ENCODE data around the gene PRRG2.
A peak's percentile ranks its signal among the peaks of the same experiment; 100 is the strongest.

The PRRG2 gene

GRCh38 chr19:49557641-49558325, 23.3 kb upstream of the PRRG2 start:
- DNase-seq: no peak

DNA sequence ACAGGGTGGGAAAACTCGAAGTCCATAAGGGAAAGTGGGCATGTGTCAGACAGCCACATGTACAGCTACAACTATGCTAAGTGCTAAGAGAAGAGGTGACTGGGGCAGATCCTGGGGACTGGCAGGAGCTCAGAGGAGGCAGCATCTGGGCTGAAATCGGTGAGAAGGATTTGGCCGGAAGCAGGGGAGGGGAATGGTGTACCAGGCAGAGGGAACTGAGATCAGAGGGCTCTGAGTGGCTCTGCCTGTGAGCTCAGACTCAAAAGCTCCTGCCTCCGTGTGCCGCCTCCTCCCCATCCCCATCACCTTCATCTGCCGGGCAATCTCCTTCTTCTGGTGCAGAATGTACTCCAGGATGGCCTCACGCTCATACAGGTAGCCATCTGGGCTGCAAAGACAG, 22.5 kb upstream of the PRRG2 start:
- DNase-seq: no peak

- no peak for DNase-seq
Observed at GRCh38 chr19:49559443-49559842, 21.7 kb upstream of the PRRG2 start.

DNA sequence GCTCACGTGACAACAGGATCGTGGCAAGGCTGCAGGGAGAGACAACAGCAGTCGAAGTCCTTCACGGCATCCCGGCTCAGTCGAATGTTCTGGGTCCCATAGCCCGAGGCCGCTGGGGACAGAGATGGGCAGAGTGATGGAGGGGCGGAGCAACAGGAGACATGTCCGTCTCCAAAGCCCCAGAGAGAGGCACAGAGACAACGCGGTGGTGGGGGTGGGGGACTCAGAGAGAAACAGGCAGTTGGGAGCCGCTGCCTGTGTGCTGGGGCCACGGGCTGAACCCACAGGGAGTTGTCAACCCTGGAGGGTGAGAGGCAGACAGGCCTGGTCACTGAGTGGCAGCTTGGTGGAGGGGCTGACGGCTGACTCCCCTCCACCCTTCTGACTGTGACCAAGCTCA, 21.2 kb upstream of the PRRG2 start:
- DNase-seq: no peak

DNA sequence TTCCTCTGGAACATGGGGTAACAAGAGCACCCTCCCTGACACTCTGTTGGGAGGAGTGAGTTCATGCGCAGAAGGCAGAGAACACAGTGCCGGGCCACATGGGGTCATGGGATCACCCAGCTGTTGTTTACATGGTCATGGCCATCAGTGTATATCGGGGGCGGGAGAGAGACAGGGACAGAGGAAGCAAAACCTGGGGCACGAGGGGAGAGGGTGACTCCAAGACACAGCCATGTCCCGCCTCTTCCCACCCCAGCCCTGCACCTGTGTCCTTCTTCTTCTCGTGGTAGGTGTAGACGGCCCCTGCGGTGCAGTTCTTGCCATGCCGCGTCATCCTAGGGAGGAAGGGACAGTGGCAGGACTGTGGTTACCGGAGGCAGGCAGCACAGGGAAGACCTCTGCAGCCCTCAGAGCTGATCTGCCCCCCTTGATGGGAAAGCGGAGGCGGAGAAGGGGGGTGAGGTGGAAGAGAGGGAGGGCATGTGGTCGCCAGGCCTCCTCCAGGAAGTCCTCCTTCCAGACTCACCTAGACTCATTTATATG, 20.7 kb upstream of the PRRG2 start:
- DNase-seq: peak in 1 of 2 experiments; percentile 33

DNA sequence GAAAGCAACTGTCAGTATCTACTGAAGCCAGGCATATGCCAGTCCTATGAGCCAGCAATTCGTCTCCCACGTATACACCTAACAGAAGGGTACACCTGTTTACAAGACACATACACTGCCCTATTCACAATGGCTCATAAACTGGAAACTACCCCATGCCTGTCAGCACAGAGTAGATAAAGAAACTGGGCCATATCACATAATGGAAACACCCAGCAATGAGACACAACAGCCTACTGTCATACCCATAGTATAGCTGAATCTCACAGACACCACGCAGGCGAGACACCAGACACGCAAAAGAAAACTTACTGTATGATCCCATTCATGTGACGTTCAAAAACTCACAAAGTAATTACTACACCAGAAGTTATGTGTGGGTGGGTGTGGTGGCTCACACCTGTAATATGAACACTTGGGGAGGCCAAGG, 16.5 kb upstream of the PRRG2 start:
- DNase-seq: peak; percentile 46 to 53

- no peak for DNase-seq
Observed at GRCh38 chr19:49565261-49565660, 15.9 kb upstream of the PRRG2 start.

DNA sequence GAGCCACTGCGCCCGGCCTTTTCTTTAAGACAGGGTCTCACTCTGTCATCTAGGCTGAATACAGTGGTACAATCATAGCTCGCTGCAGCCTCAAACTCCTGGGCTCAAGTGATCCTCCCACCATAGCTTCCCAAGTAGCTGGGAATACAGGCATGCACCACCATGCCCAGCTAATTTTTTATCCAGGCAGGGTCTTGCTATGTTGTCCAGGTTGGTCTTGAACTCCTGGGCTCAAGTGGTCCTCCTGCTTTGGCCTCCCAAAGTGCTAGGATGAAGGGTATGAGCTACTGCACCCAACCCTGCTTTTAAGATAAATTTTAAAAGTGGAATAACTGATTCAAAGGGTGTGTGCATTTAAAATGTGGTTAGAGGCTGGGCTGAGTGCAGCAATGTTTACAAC, 14.8 kb upstream of the PRRG2 start:
- no peak for DNase-seq

GRCh38 chr19:49567861-49568441, 13.2 kb upstream of the PRRG2 start:
- peak; percentile 50 to 52 for DNase-seq

- peak; percentile 65 to 66 for DNase-seq
Observed at GRCh38 chr19:49570138-49570856, 10.8 kb upstream of the PRRG2 start.

DNA sequence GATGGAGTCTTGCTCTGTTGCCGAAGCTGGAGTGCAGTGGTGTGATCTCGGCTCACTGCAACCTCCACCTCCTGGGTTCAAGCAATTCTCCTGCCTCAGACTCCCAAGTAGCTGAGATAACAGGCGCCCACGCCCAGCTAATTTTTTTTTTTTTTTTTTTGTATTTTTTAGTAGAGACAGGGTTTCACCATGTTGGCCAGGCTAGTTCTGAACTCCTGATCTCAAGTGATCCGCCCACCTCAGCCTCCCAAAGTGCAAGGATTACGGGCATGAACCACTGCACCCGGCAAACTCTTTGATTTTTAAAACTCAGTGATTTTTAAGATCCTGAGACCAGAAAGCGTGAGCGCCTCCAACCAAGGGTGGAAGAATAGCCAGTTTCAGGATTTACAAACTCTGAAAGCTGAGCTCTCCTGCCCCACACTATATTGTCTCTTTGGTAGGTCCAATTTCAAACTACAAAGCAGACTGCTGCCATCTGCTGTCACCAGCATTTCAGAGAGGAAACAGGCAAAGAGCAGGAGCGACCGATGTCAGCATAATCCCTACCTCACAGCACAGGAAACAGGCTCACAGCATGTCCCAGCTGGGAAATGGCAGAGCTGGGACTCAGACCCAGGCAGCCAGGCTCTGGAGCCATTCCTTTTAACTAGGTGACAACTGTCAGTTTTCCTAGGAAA, 10.0 kb upstream of the PRRG2 start:
- DNase-seq: no peak

- no peak for DNase-seq
Observed at GRCh38 chr19:49573009-49573408, 8.1 kb upstream of the PRRG2 start.

DNA sequence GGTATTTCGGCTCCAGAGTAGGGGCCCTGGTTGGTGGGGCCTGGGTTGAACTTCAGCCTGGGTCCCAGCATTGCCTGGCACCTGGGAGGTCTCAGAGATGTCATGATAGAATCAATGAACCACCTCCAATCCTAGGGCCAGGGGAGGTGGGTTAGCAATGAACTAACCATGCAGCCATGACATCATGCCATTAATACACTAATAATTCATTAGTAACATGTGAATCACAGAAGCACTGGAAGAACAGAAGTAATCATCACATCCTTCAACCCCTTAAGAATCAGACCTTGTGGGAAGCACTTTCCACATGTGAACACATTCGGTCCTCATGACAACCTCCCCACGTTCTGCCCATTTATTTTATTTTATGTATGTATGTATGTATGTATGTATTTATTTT, 7.7 kb upstream of the PRRG2 start:
- DNase-seq: no peak

GRCh38 chr19:49574206-49574755, 6.8 kb upstream of the PRRG2 start:
- DNase-seq: no peak

DNA sequence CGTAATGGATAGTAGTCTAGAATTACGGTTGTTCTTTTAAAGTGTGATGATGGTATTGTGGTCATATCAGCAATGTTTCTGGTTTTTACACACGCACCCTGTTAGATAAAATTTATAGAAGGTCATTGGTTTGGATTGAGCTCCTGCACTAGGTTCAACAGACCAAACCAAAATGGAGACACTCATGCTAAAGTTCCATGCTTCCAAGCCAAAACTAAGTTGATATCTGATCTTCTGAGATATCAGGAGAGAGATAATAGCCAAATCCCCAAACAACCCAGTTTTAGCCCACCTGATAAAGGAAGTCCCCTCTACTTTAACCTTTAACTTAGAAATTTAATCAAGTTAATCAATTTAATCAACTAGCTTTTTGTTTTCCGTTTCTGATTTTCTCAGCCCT, 1.9 kb upstream of the PRRG2 start:
- no peak for DNase-seq

DNA sequence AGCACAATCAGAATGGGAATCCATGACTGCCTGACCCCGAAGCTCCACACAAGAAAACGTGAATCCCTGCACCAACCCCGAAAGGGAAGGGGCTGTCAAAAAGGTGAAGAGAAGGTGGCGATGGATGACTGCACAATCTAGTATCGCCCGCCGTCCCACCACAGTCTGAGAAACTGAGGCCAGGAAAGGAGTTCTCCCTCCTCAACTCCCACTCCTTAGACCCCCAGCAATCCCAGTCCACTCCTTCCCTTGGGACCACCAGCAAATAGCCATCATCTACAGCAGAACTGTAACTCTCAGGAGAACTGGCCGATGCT, 1.2 kb upstream of the PRRG2 start:
- DNase-seq: no peak

DNA sequence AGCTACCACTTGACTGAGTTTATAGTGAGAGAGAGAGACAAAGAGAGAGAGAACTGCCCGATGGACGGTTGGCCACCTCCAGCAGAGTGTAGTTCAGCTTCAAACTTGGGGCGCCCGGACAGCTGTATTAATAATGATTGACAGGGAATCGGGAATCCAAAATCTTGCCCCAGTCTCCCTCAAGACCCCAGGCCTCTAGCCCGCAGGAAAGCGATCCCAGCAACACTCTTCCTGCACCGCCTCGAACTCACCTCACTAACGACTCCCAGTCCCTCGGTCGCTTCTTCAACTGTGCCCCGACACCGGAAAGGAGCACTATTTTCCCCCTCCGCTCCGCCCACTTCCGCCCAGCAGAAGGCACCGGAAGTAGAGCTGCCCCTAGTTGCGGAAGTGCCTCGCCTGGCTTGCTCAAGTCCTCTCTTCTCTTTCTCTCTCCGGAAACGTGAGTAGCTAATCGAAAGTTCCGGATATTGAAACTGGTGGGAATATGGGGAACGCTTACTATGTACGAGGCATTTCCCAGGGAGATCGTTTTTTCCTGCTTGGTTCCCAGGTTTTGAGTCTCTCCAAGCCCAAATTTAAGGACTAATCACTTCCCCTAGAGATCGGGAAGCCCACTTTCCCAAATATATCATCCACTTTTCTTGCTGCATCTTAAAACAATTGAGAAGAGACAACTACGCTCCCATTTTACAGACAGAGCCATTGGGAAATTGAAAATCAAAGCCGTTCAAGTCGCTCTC, 681 bp upstream of the PRRG2 start, which contains the start of gene NOSIP:
TSS of gene NOSIP (minus strand) at position 293 of the 743 bp plus-strand sequence. CDS start 19,865 bp downstream, outside the sequence.
- DNase-seq: peak; percentile 95 to 96

DNA sequence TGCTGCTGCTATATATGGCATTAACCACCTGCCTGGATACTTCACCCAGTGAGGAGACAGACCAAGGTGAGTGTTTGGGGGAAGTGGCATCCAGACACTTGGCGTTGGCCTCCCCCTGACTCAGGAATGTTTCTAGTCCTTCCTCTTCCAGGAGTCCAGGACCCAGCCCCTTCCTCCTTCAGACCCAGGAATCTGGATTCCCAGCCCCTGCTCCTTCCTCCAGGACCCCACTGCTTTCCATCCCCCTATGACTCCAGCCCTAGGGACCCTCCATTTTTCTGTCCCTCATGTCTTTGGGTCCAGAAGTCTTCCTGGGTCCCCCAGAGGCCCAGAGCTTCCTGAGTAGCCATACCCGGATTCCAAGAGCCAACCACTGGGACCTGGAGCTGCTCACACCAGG, 2.1 kb downstream of the PRRG2 start:
- DNase-seq: no peak

- DNase-seq: no peak
Observed at GRCh38 chr19:49585023-49585422, 3.9 kb downstream of the PRRG2 start.

DNA sequence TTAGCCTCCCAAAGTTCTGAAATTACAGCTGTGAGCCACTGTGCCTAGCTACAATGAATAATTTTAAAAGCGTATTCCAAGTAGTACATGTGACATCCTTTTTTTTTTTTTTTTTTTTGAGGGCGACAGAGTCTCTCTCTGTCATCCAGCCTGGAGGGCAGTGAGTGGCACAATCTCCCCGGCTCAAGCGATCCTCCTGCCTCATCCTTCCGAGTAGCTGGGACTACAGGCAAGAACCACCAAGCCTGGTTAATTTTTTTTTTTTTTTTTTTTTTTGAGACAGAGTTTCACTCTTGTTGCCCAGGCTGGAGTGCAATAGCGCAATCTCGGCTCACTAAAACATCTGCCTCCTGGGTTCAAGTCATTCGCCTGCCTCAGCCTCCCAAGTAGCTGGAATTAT, 6.1 kb downstream of the PRRG2 start:
- no peak for DNase-seq

DNA sequence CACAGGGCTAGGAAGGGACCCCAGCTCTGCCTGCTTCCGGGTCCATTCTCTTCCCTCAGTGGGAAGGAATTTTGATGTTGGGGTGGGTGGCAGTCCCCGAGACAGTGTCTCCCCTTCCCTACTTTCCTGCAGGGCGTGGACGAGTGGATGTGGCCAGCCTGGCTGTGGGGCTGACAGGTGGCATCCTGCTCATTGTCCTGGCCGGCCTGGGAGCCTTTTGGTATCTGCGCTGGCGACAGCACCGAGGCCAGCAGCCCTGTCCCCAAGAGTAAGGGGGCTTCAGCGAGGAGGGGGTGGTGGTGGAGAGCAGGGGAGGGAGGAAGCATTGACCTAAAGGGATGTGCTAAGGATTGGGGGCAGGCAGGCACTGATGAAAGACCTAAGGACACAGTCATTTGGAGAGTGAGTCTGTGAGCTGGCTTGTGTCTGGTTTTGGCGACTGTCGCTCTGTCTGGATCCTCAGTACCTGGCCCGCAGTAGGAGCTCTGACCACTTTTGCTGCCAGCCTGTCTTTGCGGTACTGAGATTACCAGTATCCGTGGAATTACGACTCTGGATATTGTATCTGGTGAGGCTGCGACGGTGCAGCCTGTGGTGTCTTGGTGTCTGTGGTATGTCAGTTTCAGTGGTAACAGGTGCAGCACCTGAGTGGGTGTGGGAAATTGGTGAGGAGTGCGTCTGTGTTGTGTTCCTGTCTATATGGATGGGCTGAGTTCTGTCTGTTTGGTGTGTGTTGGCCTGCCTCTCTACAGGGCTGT, 7.4 kb downstream of the PRRG2 start:
- DNase-seq: peak in 1 of 2 experiments; percentile 44

DNA sequence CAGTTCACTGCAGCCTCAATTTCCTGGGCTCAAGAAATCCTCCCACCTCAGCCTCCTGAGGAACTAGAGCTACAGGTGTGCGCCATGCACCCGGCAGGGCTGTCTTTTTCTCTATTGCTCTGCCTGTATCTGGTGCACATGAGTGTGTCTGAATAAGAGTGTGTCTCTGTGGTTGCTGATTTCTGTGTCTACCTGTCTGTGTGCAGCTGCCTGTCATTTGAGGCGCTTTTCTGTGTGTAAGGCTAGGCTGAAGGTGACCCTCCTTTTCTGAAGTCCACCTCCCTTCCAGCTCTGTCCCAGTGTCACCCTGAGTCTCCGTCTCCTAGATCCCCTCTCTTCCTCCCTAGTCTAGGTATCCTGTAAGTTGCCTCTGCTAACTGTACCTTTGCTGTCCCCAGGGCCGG, 8.4 kb downstream of the PRRG2 start:
- no peak for DNase-seq
